GM19324 (cell line): Measurements from ENCODE around the gene ASIC1.
"Not testable (repeated sequence)": the region's sequence is repeated elsewhere in the genome, so short reads cannot be mapped to it uniquely, and the experiment has no call there.

ENCODE experiments used
- ATAC-seq: cut with Tn5 transposase; IDR thresholded peaks from one replicate; pipeline ENCODE4 v1.9.1; 2021; ENCODE audit warnings: mild to moderate bottlenecking, moderate library complexity; ENCODE audit not compliant: unreplicated experiment, low FRiP score

ASIC1 gene

DNA sequence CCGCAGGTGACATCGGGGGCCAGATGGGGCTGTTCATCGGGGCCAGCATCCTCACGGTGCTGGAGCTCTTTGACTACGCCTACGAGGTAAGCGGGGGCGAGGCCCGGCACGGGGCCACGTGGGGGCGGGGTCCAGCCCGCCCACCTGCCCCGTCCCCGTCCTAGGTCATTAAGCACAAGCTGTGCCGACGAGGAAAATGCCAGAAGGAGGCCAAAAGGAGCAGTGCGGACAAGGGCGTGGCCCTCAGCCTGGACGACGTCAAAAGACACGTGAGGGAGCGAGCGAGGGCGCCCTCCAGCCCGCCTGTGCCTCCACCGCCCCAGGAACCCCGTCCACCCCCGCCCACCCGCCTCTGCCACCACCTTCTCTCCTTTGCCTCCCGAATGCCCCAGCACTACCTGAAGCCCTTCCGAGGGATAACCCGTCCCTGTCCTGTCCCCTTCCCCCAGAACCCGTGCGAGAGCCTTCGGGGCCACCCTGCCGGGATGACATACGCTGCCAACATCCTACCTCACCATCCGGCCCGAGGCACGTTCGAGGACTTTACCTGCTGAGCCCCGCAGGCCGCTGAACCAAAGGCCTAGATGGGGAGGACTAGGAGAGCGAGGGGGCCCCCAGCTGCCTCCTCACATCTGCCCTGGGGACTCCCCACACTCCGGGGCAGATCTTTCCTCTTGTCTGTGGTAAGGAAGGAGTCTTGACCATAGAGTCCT is 23.9 kb downstream of the ASIC1 start:
- no peak for ATAC-seq

DNA sequence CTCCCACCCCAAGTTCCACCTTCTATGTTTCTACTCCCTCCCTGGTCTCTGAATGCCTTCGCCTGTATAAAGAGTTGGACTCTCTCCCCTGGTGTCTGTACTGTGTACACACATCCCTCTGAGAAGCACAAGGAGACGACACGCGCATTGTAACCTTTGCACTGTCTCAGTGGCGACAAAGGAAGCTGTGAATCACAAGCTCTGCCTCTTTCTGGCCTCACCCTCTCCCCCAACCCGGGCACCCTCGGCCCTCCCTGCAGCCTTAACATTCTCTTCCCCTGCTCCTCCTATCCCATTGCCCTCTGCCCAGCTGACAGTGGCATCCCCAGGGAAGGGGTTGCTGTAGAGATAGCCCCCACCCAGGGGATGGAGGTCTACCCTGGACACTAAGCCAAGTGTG is 25.2 kb downstream of the ASIC1 start:
- no peak for ATAC-seq

DNA sequence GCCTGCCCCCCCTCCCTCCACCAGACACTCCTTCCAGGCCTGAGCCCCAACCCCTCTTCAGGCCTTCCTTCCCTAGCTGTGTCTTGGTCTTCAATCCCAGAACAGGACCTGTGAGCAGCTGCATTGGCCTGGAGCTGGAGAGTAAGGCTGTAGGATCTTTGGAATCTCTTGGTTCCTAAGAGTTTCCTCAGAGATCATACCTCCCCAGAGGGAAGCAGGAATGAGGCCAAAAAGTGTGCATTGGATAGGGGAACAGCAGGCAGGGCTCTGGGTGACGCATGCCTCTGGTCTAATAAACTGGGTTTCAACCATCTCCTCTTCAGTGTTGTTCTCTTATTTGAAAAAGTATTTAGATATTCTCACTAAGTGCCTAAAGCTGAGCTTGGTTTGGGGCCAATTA is 25.9 kb downstream of the ASIC1 start:
- no peak for ATAC-seq

DNA sequence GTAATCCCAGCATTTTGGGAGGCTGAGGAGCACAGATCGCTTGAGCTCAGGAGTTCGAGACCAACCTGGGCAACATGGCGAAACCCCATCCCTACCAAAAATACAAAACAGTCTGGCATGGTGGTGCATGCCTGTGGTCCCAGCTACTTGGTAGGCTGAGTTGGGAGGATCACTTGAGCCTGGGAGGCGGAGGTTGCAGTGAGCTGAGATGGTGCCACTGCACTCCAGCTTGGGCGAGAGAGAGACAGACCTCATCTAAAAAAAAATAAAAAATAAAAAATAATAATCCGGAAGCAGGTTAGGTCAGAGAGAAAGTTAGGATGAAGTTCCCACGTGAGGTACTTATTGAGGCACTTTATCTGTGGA is 27.0 kb downstream of the ASIC1 start:
- ATAC-seq: not testable (repeated sequence)

DNA sequence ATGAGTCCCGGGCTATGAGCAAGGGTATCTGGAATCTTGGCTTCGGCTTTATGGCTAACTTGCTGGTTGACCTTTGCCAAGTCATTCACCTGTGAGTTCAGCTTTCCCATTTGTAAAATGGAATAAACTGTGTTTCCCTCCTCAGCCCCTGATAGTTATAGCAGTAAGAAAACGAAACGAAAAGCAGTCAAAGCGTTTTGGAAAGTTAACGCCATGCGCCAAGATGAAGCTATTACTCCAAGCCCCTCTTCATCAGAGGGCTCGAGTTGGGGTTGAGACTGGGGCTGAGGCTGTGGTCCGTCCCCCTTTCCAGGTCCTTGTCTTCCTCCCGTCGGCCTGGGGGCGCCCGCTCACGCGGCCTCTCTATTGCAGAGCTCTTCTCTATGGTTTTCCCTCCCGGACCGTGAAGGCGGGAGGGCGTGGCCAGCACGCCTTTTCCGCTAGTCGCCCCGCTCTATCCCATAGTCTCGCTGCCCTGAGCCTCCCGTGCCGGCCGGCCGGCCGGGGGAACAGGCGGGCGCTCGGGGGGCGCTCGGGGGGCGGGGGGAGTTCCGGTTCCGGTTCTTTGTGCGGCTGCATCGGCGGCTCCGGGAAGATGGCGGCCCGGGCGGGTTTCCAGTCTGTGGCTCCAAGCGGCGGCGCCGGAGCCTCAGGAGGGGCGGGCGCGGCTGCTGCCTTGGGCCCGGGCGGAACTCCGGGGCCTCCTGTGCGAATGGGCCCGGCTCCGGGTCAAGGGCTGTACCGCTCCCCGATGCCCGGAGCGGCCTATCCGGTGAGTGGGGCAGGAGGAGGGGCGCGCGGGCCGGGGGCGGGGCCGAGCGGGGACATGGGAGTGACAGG is 27.6 kb downstream of the ASIC1 start, which contains the start of gene SMARCD1:
Gene SMARCD1, plus strand, starts transcription at position 568 of the 840 bp plus-strand sequence. Its CDS starts 28 bp downstream, at position 596.
- peak; percentile 89 for ATAC-seq

DNA sequence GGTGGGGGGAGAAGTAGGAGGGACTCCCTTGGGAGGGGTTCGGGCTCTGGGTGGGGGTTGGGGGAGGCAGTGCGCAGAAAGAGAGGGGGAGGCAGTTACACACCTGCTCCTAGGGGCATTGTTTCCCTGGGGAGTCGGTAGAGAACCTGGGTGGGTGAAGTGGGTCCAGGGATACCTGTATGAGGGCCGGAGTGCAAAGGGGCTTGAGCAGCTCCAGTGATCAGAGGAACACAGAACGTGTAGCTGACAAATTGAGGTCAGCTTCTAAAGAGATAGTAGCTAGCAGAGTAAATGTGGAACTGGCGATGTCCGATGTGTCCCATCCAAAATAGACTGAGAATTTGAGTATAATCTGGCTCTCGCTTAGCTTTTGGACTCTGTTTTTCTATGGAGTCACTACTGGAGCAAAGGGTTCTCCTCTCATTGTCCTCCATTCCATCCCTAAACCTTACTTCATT is 28.2 kb downstream of the ASIC1 start:
- ATAC-seq: no peak

DNA sequence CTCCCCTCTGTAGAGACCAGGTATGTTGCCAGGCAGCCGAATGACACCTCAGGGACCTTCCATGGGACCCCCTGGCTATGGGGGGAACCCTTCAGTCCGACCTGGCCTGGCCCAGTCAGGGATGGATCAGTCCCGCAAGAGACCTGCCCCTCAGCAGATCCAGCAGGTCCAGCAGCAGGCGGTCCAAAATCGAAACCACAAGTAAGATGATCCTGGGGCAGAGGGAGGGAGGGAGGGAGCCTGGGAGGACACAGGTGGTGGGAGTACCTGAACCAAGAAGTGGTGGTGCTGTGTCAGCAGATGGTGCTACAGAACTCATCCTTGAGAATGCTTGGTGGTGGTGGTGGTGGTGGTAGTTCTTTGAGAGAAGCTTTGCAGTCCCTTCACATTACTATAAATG is 28.8 kb downstream of the ASIC1 start:
- no peak for ATAC-seq

DNA sequence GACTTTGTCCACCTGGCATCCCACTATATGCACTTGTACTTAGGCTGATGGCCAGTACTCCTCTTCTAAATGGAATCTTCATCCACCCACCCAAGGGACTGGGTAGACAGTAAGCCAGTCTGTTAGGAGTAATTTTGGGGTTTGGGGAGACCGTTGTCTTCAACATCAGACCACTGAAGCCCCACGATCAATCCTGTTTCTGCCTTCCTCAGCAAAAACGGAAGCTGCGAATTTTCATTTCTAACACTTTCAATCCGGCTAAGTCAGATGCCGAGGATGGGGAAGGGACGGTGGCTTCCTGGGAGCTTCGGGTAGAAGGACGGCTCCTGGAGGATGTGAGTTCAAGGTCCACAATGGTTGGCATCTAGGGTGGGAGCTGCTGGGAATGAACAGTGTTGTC is 29.8 kb downstream of the ASIC1 start:
- ATAC-seq: no peak

DNA sequence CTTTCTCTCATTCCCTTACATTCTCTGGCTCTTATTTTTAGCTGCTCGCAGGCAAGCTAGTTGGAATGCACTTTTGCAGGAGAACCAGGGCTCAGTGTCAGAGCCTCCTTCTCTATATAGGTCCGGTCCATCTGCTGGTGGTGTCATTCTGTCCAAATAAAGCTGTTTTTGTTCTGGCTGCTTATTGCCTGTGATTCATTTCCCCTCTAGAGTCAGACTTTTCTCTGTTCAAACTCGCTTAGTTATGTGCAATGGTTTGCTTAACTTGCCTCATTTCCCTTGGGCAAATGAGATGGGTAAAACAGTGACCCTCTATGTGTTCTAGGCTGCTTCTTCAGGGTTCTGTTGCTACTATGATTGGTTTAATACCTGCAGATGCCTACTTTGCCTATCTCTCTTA is 30.6 kb downstream of the ASIC1 start:
- no peak for ATAC-seq

DNA sequence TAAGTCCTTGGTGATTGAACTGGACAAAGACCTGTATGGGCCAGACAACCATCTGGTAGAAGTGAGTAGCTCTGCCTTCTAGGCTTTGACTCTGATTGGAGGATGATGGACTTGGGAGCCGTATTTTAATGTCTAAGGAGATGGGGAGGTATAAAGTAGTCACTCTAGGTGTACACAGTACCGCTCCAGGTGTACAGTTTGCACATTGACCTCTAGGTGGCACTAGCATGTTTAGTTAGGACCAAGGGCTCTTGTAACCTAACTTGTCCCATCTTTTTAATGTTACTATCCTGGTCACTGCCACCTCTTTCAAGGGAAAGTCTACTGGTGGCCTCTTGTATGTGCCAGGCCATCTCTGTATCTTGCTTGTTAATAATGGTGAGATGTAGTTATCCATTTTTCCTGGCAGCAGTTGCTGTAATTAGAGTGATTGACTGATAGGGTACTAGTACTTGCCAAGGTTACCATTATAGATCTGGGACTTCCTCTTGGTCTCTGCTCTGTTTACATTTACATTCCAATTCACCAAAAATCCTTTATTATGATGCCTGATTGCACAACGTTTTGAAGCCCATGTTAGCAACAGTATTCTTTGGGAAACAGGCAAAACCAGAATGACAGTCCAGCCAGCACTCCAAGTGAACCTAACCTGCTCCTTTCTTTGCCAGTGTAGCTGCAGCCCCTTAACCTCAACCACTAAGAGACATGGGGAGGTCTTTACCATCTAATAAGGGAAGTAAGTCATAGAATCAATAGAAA is 31.4 kb downstream of the ASIC1 start:
- ATAC-seq: no peak

DNA sequence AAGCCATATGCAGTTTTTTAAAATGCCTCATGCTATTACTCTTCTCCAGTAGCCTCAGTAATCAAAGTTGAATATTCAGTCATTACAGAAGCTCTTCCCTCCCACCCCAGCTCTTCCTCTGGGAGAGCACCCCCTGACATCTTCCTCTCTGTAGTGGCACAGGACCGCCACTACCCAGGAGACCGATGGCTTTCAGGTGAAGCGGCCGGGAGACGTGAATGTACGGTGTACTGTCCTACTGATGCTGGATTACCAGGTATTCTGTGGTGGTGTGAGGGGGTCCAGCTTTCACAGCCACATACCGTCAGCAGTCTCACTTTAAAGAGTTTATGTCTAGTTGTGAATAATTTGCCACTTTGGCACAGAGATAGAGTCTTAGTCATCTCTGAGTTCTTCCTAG is 32.3 kb downstream of the ASIC1 start:
- no peak for ATAC-seq

DNA sequence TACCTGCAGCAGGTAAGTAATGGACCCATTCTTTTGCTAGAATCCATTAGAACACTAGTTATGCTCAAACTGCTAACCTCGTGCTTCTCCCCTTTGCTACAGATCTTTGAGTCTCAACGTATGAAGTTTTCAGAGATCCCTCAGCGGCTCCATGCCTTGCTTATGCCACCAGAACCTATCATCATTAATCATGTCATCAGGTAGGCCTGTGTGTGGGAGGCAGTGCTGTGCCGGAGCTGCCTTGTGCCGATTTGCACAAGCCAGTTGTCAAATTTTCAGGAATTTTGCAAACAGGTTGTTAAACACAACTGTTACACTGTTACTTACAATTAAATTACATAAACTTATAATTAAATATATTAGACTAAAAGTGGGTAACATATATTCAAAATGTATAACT is 33.0 kb downstream of the ASIC1 start:
- no peak for ATAC-seq

DNA sequence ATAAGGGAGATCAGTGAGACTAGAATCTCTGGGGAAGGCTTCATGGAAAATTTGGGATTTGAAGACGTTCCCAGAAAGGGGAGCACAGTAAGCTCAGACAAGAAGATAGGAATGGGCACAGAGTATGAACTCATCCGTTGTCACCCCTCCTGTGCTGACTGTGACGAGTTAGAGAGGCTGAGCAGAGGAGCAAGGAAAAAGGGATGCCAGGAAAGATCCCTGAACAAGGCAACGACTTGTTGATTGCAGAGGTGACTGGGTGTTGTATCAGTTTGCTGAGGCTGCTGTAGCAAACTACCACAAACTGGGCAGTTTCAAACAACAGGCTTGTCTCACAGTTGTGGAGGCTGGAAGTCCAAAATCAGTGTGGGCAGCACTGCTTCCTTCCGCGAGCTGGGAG is 40.6 kb downstream of the ASIC1 start:
- no peak for ATAC-seq

DNA sequence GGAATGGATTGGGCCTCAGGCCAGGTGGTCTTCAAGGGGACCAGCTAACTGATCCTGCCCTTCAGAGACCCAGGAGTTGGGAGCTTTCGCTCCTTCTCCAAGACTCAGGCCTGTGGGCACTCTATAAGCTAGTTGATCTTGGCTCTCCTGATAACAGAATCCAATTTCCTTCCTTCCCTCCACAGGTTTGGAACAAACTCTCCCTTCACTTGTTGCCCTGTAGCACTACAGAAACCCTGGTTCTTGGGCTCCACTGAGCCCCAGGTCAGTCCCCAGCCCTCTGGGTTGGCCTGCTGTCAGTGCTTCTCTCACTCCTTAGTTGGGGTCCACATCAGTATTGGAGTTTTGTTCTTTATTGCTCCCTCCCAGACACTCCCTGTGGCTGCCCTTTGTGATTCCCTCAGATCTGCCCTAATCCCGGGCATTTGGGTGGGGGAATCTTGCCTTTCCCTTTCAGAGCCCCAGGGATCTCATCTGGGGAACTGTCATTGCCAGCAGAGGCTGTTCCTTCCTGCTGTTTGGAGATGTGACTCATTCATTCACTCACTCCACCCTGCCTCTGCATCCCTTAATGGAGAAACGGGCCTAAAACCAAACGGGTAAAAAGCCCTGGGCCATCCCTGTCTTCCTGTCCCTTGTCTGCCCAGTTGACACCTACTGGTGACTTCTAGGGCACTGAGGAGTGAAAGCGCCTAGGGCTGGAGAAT is 42.1 kb downstream of the ASIC1 start:
- no peak for ATAC-seq

DNA sequence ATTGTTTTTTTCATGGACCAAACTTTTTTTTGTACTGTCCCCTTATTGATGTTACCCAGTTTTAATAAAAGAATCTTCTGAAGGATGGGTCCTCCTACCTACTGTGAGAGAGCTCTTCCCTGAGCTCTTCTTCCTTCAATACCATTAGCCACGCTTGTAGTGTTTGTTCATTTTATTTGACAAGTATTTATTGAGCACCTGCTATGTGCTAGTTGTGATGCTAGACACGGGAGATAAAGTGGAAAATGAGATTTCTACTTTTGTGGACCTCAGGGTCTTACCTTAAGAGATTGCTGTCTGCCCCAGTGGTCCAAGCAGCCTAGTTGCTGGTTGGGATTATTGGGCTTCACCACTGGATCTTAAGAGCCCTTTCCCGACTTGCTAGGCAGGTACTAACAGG is 43.2 kb downstream of the ASIC1 start:
- ATAC-seq: no peak

DNA sequence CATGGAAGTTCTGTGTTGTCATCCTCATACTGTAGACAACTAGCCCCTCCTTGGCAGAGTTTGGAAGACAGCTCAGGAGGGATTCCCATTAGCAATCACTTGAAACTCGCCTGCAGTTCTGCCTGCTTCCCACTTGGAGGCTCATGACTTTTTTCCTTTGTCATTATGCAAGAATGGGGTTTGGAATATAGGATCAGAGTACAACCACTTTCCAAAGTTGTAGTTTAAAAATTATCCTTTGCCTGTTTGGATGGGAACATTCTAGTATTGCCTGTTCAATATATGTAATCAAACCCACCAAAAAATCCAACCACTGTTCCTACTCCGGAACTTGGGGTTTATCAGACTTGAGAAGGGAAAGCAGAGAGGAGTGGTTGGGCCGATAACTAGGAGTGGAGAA is 44.3 kb downstream of the ASIC1 start:
- ATAC-seq: no peak

DNA sequence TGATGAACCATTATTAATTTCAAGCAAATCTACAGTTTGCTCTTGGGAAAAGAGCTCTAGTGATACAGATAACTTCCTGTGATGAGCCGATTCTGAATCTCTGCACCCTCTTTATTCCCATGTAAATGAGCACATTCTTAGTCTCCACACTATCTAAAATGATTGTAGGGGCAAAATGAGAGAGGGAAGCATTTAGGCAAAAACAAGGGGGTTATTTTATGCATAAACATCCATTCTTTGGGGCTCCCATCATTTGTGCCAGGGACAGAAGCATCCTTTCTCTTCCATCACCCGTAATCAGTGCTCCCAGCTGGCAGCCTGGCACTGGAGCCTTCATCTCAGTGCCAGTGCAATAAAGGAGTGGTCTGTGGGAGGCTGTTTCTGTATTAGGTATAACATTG is 44.7 kb downstream of the ASIC1 start:
- ATAC-seq: no peak

DNA sequence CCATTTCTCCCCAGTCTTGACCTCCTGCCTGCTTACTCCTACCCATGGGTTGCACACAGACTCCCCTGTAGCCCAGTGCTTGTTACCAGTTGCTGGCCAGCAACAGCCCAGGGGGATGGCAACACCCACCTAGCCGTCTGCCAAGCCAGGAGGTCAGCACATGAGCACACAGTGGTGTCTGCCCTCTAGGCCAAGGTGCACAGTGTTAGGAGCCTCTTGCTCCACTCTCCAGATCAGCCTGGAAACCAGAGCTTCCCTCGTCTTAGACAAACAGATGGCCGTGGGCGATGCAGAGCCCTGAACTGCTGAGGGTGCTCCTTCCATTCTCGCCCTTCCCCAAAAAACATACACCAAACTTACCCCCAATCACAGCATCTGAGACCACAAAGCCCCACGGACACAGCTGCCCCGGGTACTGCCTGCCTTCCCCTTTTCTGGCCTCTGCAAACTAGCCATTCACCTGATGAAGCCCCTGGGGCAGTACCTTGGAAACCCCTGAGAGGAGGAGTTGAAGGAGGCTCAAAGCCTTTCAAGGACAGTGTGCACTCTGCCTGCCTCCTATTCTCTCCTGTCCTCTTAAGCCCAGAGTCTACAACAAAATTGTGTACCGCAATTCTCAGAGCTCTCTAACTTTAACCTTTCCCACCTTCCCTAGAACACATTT is 45.4 kb downstream of the ASIC1 start:
- ATAC-seq: no peak

DNA sequence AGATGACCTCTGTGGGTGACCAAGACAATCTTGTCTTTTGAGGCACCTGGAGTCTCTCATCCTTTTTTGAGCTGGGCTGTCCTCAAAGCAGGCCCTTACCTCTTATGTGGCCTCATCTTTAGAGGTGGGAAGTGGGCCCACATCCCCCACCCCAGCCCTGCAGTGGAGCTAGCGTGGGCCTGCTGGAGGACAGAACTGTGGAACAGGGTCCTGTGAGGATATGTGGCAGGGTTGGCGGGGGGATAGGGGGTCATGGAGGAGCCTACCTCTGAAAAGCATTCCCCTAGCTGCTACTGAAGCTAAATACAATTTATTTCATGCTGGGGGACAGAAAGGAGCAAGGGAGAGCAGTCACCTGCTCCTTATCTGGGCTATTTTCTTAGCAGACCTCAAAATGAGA is 46.0 kb downstream of the ASIC1 start:
- ATAC-seq: no peak

DNA sequence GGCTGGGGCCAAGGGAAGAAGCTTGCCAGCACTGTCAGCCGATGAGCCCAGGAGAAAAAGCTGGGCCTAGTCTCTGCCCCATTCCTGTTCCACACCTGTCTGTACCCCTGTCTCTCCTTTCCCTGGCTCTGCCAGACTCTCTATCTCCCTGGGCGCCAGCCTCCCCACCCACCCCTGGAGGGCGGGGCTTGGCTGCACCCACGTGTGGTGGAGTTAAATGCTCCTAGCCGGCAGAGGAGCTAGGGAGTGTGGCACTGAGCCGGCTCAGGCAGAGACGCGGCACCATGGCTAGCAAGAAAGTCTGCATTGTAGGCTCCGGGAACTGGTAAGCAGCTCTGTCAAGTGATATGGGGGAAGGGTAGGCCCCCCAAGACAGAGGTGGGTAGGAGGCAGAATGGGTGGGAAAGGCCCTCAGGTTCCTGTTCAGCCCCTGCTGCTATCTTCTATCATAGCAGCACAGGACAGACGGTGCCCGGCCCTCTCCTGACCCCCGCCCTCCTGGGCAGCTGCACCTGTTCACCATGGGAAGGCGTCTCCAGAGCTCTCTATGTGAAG is 46.4 kb downstream of the ASIC1 start, which contains the start of gene GPD1:
Gene GPD1, plus strand, starts transcription at position 242 of the 555 bp plus-strand sequence. Its CDS starts 43 bp downstream, at position 285.
- ATAC-seq: no peak
